Measurements from ENCODE around the gene CHAF1A. TPM values are rescaled to one million over a fixed set of nuclear protein-coding genes. Genes with fewer than 3 reads are reported as not detected.

The CHAF1A gene
- total RNA-seq, 3 donors from 2014 or later: 17.3 to 24.9 (median 18.1) TPM

DNA sequence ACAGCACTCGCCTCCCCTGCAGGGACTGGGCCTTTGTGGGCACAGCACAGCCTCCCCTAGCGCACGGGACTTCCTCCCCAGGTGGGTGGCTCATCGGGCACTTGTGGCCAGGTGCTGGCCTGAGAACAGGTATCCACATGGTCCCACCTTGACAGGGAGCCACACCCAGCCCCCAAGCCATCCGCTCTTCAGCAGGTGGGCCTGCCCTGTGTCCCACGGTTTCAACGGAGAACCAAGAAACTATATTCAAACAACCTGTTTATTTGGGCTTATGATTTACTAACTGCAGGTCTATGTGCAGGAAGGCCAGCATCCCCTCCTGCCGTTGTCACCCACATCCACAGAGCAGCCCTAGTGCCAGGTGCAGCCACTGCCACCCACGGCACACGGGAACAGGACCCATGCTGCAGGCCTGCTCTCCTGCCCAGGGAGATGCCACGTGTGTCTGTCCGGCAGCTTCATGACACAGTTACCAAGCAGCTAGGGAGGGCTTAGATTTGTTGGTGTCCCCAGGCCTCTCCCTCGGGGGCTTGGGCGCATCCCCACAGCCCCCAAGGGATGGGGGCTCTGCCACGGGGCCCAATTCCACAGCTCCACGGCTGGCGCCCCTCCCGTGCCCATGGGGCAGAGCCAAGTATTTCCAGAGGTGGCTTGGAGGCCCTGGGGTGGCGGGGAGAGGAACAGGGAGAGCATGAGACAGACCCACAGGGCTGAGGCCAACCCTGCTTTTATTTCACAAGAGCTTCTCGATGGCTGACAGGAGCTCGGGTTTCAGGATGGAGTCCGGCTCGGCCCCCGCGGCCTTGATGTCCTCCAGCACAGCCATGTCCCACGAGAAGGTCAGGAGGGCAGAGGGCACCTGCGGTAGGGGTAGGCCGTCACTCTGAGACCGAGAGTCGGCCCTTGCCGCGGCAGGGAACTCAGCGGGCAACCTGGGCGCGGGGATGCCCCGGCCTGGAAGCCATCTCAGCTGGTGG is 42.6 kb downstream of the CHAF1A start:
- Histone ChIP-seq H3K4me1 (ENCODE audit: low read depth) (no peaks in the 10 kb centered on the region), H3K36me3 (ENCODE audit: low read depth) (peaks cover 8% of the 10 kb centered on the region), H3K9me3 (no peaks in the 10 kb centered on the region), H3K4me3 (no peak overlapping the region)
- no peak for ATAC-seq
- intact Hi-C loops (cut with DNase I, micrococcal nuclease): no loop called here
- TF ChIP-seq, protein P1, sequence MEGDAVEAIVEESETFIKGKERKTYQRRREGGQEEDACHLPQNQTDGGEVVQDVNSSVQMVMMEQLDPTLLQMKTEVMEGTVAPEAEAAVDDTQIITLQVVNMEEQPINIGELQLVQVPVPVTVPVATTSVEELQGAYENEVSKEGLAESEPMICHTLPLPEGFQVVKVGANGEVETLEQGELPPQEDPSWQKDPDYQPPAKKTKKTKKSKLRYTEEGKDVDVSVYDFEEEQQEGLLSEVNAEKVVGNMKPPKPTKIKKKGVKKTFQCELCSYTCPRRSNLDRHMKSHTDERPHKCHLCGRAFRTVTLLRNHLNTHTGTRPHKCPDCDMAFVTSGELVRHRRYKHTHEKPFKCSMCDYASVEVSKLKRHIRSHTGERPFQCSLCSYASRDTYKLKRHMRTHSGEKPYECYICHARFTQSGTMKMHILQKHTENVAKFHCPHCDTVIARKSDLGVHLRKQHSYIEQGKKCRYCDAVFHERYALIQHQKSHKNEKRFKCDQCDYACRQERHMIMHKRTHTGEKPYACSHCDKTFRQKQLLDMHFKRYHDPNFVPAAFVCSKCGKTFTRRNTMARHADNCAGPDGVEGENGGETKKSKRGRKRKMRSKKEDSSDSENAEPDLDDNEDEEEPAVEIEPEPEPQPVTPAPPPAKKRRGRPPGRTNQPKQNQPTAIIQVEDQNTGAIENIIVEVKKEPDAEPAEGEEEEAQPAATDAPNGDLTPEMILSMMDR (IDR thresholded peaks at IDR 0.05): no peak
- DNase-seq: no peak

GRCh38 chr19:4445963-4446703 is 43.7 kb downstream of the CHAF1A start:
- Histone ChIP-seq H3K36me3 (ENCODE audit: low read depth) (peaks cover 8% of the 10 kb centered on the region), H3K9me3 (no peaks in the 10 kb centered on the region), H3K4me1 (ENCODE audit: low read depth) (no peaks in the 10 kb centered on the region), H3K4me3 (no peak overlapping the region)
- ATAC-seq (no peak), DNase-seq (no peak)
- intact Hi-C loops (cut with DNase I, micrococcal nuclease): no loop called here
- TF ChIP-seq, protein P1 (IDR thresholded peaks at IDR 0.05): no peak

DNA sequence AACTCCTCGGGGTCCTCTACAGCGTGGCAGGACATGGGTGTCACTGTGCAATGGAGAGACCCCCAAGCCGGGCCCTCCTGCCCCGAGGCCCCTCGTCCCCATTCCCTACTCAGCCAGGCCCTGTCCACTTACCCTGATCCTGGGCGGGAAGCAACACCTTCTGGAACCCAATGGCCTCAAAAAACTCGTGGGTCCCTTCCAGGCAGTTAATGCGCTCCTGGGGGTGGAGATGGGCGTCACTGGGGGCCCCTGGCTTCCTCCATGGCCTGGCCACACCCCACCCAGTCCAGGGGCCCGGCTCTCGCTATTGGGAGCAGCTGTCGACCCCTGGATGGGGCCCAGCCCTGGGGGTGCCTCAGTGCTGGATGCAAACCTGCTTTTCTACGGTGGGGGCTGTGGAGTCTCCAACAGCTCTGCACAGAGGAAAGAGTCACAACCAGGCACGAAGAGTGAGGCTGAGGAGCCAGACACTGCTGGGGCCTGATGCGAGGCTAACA is 44.3 kb downstream of the CHAF1A start:
- ATAC-seq (no peak), DNase-seq (no peak)
- intact Hi-C loops (cut with DNase I, micrococcal nuclease): no loop called here
- H3K4me1 ChIP-seq (ENCODE audit: low read depth): no peaks in the 10 kb centered on the region
- H3K4me3 ChIP-seq: no peak overlapping the region
- H3K36me3 ChIP-seq (ENCODE audit: low read depth): peaks cover 8% of the 10 kb centered on the region
- TF ChIP-seq, protein P1 (IDR thresholded peaks at IDR 0.05): no peak
- no peaks in the 10 kb centered on the region for H3K9me3 ChIP-seq

DNA sequence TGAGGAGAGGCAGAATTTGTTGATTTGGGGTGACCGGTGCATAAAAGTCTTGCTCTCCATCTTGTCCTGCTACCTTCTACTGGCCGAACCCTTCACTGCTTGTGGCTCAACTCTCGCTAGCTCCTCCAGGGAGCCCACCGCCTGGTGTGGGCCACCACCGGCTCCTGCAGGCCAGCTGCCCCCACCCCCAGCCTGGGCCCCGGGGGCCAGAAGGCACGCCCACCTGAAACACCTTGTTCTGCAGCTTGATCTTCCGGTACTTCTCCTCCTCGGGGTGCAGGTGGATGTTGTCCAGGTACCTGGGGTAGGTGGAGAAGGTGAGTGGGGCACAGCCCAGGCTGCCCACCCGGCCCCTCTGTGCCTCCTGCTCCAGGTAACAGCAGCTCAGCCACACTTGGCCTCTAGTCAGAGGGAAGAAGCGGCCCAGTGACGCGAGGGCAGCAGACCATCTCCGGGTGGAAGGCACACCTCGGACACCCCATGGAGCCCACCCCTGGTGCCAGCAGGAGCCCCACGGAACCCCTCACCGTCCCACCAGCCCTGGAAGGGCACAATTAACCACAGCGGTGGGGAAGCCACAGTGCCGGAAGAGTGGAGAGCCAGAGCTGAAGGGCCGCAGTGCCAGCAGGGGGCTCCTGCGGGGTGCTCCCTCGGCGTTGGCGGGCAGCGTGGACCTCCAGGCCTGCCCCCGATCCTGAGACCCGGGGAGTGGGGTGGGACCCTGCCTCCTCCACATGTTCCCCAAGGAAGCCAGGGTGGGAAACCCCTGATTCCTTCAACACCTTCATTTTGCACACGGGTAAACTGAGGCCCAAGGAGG is 45.1 kb downstream of the CHAF1A start:
- Histone ChIP-seq H3K9me3 (no peaks in the 10 kb centered on the region), H3K4me3 (no peak overlapping the region), H3K36me3 (ENCODE audit: low read depth) (peaks cover 11% of the 10 kb centered on the region), H3K4me1 (ENCODE audit: low read depth) (no peaks in the 10 kb centered on the region)
- DNase-seq: no peak
- TF ChIP-seq, protein P1 (IDR thresholded peaks at IDR 0.05): no peak
- intact Hi-C loops (cut with DNase I, micrococcal nuclease): no loop called here
- no peak for ATAC-seq

All from mucosa of descending colon (tissue), 3 donors.